Measurements from ENCODE around the gene PRDM16. TPM values are rescaled to one million over a fixed set of nuclear protein-coding genes. Genes with fewer than 3 reads are reported as not detected.

Gene PRDM16
- total RNA-seq, 1 experiment from 2014 or later = 5.3 TPM

DNA sequence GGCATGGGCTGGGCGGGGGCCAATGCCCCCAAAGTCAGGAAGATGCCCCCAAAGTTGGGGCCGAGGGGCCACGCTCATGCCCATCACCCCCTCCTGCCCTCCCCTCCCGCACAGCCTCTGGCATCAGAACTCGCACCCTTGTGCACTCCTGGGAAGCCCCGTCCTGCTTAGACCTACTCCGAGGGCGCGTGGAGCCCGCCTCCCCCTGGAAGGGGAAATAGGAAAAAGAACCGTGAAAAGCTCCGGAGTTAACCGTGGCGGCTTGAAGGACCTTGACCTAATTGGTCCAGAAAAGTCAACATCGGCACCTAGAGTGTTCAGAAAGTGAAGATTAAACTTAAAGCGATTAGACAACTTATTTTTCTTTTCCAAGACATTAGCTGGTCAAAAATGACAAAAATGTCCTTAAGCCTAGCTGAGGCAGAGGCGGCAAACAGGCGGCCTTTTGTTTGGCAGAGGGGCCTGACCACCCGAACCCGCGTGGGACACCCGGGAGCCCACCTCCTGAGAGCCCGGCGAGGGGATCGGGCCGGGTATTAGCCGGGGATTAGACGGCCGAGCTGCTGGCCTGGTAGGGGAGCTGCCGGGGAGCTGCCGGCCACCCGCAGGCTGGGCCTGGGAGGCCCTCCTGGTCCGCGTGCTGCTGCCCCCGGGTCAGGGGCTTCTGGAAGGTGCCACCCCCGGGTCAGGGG, 65.5 kb downstream of the PRDM16 start:
- POLR2A ChIA-PET = no interaction called here
- Mint-ChIP-seq H3K27ac (ENCODE audit: unreplicated experiment) (peak overlapping the region; percentile 72), H3K4me3 (ENCODE audit: unreplicated experiment) (no peak overlapping the region)

DNA sequence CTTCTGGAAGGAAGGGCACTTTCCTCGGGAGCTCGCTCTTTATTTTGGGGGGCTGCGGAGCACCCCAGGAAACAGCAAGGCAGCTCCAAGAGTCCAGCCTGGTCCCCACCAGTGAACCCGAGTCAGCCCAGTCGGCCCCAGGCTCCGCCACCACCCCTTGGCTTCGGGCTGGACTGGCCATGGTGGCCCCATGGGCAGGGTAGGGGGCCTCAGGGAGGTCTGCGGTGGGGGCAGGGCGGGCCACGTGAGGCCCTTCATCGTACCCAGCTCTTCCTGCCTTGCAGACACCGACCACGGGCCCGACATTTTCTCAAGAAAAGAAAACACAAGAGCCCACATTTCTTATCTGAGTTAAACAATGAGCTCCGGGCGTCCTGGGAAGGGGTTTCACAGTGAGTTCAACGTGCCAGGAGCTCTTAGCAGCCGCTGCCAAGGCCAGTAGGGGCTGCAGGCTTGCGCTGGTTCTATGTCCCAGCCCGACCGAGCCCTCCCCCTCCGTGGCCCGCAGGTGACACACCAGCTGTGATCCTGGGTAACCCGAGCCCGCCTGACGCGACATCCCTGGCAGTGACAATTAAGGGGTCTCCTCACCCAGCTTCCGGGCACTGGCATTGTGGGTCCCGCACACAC, 66.2 kb downstream of the PRDM16 start:
- Mint-ChIP-seq H3K4me1 (ENCODE audit: low read depth, unreplicated experiment) (no peaks in the 10 kb centered on the region), H3K4me3 (ENCODE audit: unreplicated experiment) (no peak overlapping the region), H3K27me3 (ENCODE audit: insufficient read depth, unreplicated experiment) (no peaks in the 10 kb centered on the region), H3K9me3 (ENCODE audit: unreplicated experiment) (no peaks in the 10 kb centered on the region), H3K36me3 (ENCODE audit: insufficient read depth, unreplicated experiment) (no peaks in the 10 kb centered on the region), H3K27ac (ENCODE audit: unreplicated experiment) (no peak overlapping the region)
- POLR2A ChIA-PET = no interaction called here
- no peak overlapping the region for H3K4me3 ChIP-seq (ENCODE audit: low read depth, low read length)
- TF ChIP-seq, protein P1, sequence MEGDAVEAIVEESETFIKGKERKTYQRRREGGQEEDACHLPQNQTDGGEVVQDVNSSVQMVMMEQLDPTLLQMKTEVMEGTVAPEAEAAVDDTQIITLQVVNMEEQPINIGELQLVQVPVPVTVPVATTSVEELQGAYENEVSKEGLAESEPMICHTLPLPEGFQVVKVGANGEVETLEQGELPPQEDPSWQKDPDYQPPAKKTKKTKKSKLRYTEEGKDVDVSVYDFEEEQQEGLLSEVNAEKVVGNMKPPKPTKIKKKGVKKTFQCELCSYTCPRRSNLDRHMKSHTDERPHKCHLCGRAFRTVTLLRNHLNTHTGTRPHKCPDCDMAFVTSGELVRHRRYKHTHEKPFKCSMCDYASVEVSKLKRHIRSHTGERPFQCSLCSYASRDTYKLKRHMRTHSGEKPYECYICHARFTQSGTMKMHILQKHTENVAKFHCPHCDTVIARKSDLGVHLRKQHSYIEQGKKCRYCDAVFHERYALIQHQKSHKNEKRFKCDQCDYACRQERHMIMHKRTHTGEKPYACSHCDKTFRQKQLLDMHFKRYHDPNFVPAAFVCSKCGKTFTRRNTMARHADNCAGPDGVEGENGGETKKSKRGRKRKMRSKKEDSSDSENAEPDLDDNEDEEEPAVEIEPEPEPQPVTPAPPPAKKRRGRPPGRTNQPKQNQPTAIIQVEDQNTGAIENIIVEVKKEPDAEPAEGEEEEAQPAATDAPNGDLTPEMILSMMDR (IDR thresholded peaks at IDR 0.05; ENCODE audit: insufficient read depth in 1 of 2, low read depth in 1 of 2, low read length in 1 of 2, severe bottlenecking in 1 of 2, unreplicated experiment in 1 of 2) = no peak
- no peaks in the 10 kb centered on the region for H3K36me3 ChIP-seq (ENCODE audit: control insufficient read depth, insufficient read depth, low read length)
- H3K9me3 ChIP-seq = no peaks in the 10 kb centered on the region
- H3K27me3 ChIP-seq (replicated peaks; ENCODE audit: control insufficient read depth, insufficient read depth, low read length) = no peaks in the 10 kb centered on the region
- H3K4me1 ChIP-seq = peaks cover 24% of the 10 kb centered on the region
- intact Hi-C loops (cut with micrococcal nuclease; ENCODE audit: unreplicated experiment) = no loop called here
- no TSS peak for BruUV-seq (replicated peaks)
- no peak for DNase-seq
- CTCF ChIA-PET = no interaction called here

More for the DNA sequence above, 65.5 kb downstream of the PRDM16 start:
- CTCF ChIA-PET = no interaction called here
- no peaks in the 10 kb centered on the region for H3K4me1 Mint-ChIP-seq (ENCODE audit: low read depth, unreplicated experiment)
- H3K27me3 Mint-ChIP-seq (ENCODE audit: insufficient read depth, unreplicated experiment) = no peaks in the 10 kb centered on the region
- peaks cover 24% of the 10 kb centered on the region for H3K4me1 ChIP-seq
- no peaks in the 10 kb centered on the region for H3K36me3 ChIP-seq (ENCODE audit: control insufficient read depth, insufficient read depth, low read length)
- no TSS peak for BruUV-seq (replicated peaks)
- H3K9me3 Mint-ChIP-seq (ENCODE audit: unreplicated experiment) = no peaks in the 10 kb centered on the region
- H3K27me3 ChIP-seq (replicated peaks; ENCODE audit: control insufficient read depth, insufficient read depth, low read length) = no peaks in the 10 kb centered on the region
- TF ChIP-seq, protein P1 (IDR thresholded peaks at IDR 0.05; ENCODE audit: insufficient read depth in 1 of 2, low read depth in 1 of 2, low read length in 1 of 2, severe bottlenecking in 1 of 2, unreplicated experiment in 1 of 2) = no peak
- no peaks in the 10 kb centered on the region for H3K9me3 ChIP-seq
- no peaks in the 10 kb centered on the region for H3K36me3 Mint-ChIP-seq (ENCODE audit: insufficient read depth, unreplicated experiment)
- intact Hi-C loops (cut with micrococcal nuclease; ENCODE audit: unreplicated experiment) = no loop called here
- no peak for DNase-seq
- H3K4me3 ChIP-seq (ENCODE audit: low read depth, low read length) = no peak overlapping the region

DNA sequence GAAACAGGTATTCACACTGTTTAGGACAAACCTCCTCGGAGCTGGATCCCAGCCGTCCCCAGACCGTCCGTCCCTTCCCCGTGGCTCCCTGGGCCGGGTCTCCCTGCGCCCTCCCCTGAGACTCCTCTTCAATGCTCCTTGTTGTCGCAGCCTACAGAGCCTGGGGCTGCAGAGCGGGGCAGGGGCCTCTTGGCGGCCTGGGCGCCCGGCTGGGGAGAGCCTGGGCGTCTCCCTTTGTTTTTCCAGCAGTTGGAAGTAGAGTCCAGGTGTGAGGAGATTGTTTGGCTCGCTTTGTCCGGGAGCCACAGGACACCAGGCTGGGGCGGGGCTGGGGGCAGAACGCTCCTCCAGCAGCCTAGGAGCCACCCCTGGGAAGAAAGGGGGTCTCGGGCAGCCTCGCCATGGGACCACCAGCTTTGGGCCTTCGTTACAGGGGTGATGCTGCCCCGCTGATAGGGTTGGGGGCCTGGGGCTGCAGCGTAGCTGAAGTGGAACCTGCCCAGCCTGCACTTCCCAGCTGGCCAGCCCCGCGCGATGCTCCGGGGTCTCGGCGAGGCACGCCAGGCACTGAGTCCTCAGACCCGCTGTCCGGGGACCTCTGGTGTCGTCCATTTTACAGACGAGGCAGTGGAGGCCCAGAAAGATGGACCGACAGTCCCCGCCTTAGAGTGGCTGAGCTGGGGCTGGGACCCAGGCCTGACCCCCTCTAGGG, 66.9 kb downstream of the PRDM16 start:
- no peaks in the 10 kb centered on the region for H3K27me3 ChIP-seq (replicated peaks; ENCODE audit: control insufficient read depth, insufficient read depth, low read length)
- intact Hi-C loops (cut with micrococcal nuclease; ENCODE audit: unreplicated experiment) = no loop called here
- H3K9me3 Mint-ChIP-seq (ENCODE audit: unreplicated experiment) = no peaks in the 10 kb centered on the region
- TF ChIP-seq, protein P1 (IDR thresholded peaks at IDR 0.05; ENCODE audit: insufficient read depth in 1 of 2, low read depth in 1 of 2, low read length in 1 of 2, severe bottlenecking in 1 of 2, unreplicated experiment in 1 of 2) = no peak
- no peaks in the 10 kb centered on the region for H3K27me3 Mint-ChIP-seq (ENCODE audit: insufficient read depth, unreplicated experiment)
- no peaks in the 10 kb centered on the region for H3K9me3 ChIP-seq
- no peak overlapping the region for H3K4me3 Mint-ChIP-seq (ENCODE audit: unreplicated experiment)
- H3K27ac Mint-ChIP-seq (ENCODE audit: unreplicated experiment) = no peak overlapping the region
- no peak for DNase-seq
- no peaks in the 10 kb centered on the region for H3K36me3 Mint-ChIP-seq (ENCODE audit: insufficient read depth, unreplicated experiment)
- CTCF ChIA-PET = no interaction called here
- POLR2A ChIA-PET = no interaction called here
- H3K4me3 ChIP-seq (ENCODE audit: low read depth, low read length) = no peak overlapping the region
- no peaks in the 10 kb centered on the region for H3K36me3 ChIP-seq (ENCODE audit: control insufficient read depth, insufficient read depth, low read length)
- no TSS peak for BruUV-seq (replicated peaks)
- H3K4me1 ChIP-seq = peaks cover 24% of the 10 kb centered on the region
- H3K4me1 Mint-ChIP-seq (ENCODE audit: low read depth, unreplicated experiment) = no peaks in the 10 kb centered on the region
